GM12874 (cell line): ENCODE results near the gene BAIAP2L1.

Experiments used
- TF ChIP-seq, protein P1 (sequence below): IDR thresholded peaks from 2 replicates; pipeline ENCODE4 v1.5.1; 2011; ENCODE audit warnings: low read depth, mild to moderate bottlenecking, control low read depth, low read length, moderate library complexity; ENCODE audit not compliant: insufficient read depth

BAIAP2L1 gene

DNA sequence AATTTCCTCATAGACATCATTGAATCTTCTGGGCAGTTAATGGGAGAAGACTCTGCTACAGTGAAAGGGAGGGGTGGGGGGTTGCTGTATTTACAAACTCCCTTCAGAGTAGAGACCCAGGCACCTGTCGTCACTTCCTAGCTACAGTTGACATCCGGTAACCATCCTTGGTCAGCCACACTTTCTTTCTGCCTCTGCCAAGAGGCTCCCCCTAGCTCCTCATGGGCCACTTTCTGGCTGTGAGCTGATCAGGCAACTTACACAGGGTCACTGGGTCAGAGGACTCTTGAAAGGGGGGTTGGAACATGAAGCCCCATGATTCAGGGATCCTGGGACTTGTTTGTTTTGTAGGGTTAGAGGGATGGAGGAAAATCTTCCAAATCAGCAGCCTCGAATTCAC lies 150.1 kb downstream of the BAIAP2L1 start:
- TF ChIP-seq, protein P1, sequence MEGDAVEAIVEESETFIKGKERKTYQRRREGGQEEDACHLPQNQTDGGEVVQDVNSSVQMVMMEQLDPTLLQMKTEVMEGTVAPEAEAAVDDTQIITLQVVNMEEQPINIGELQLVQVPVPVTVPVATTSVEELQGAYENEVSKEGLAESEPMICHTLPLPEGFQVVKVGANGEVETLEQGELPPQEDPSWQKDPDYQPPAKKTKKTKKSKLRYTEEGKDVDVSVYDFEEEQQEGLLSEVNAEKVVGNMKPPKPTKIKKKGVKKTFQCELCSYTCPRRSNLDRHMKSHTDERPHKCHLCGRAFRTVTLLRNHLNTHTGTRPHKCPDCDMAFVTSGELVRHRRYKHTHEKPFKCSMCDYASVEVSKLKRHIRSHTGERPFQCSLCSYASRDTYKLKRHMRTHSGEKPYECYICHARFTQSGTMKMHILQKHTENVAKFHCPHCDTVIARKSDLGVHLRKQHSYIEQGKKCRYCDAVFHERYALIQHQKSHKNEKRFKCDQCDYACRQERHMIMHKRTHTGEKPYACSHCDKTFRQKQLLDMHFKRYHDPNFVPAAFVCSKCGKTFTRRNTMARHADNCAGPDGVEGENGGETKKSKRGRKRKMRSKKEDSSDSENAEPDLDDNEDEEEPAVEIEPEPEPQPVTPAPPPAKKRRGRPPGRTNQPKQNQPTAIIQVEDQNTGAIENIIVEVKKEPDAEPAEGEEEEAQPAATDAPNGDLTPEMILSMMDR: no peak

DNA sequence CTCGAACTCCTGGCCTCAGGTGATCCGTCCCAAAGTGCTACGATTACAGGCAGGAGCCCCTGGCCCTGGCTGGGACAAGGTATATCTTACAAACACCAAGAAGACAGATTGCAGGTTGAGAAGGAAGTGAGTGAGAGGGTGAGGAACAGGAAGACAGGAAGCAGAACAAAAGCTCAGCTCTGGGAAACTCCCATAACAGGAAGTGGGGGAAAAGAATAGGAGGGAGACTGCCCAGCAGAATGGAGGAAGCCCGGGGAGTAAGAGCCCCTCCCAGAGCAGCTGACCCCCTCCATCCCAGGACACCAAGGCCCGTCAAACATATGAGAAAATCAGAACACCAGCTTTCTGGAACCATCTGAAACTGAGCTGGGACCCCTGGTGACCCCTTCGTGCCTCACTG lies 151.8 kb downstream of the BAIAP2L1 start:
- TF ChIP-seq, protein P1: no peak

DNA sequence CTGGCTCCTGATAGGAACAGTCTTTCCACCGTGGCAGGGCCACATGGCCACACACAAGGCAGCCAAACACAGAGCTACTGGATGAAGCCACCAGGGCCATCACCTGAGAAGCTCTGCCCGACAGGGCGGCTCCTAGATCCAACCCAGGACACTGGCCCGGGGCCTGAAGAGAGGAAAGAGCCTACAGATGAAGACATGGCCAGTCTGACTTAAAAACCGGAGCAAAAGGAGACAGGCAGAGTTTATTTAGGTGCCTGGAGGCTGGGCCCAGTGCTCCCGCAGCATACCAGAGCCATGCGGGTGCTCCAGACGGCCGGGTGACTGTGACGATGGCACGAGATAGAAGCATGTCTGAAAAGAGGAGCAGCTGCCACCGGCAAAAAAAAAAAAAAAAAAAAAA lies 152.7 kb downstream of the BAIAP2L1 start:
- TF ChIP-seq, protein P1: no peak

DNA sequence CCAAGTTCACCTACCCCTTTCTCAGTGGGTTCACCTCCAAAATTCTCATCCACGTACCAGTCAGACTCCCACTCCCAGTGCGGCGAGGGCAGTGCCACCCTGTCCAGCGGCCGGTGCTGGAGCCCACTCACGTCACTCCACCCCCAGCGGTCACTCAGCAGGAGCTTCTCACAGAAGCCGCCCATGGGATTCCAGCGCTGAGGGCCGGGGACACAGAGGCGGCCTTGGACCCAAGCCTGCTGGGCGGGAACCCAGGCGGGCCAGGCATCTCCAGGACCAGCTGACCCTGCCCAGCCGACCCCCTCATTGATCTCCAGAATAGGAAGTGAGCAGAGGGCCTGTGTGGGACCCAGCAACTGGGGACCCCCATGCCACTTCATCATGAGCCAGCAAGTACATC lies 156.0 kb downstream of the BAIAP2L1 start:
- TF ChIP-seq, protein P1: no peak

DNA sequence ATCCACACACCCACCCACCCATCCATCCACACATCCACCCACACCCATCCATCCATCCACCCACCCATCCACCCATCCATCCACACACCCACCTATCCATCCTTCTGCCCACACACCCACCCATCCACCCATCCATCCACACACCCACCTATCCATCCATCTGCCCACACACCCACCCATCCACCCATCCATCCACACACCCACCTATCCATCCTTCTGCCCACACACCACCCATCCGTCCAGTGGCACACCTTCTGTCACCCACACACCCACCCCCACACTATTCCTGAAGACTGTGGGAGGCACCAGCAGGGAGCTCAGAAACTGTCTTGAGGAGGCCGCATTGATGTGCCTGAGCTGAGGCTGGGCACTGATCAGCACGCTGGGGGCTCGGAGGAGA lies 158.0 kb downstream of the BAIAP2L1 start:
- TF ChIP-seq, protein P1: no peak

DNA sequence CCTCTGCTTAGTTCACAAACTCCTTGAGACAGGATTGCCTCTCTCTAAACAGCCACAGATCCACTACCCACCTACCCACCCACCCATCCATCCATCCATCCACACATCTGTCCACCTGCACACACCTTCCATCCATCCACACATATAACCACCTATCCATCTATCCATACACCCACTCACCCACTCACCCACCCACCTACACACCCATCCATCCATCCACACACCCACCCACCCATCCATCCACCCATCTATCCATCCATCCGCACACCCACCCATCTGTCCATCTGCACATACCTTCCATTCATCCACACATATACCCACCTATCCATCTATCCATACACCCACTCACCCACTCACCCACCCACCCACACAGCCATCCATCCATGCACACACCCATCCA lies 158.5 kb downstream of the BAIAP2L1 start:
- TF ChIP-seq, protein P1: no peak

DNA sequence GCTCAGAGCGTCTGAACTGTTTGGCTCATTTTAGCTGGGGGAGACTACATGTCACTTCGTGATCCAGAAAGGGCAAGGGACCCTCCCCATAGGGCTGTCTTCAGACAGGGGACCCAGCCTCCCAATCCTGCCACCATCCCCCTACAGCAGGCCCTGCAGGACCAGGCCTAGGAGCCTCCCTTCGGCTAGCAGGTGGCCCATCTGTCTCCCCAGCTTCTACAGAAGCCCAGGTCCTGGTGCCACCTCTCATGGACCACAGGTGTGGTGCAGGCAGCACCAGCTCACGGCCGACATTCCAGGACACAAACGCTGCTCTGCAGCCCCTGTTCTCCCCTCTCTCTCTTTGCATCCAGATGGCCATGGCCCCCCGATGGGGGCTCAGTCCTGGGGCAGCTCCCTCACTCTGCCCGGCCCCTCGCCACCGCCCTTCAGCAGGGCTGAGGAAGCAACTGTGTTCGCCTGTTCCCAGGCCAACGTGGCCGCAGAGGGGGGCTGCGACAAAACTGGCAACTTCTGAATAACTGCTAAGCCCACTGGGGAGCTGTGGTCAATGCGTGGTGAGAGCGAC lies 159.1 kb downstream of the BAIAP2L1 start:
- TF ChIP-seq, protein P1: no peak
